Omental fat pad (tissue), 4 donors: ENCODE measurements around the gene TTC32. TPM values are rescaled to one million over a fixed set of nuclear protein-coding genes. Genes with fewer than 3 reads are reported as not detected.
"Not testable (repeated sequence)": the region's sequence is repeated elsewhere in the genome, so short reads cannot be mapped to it uniquely, and the experiment has no call there.

Experiments
- ATAC-seq: fragments of 150-250 bp; one replicate; pipeline ENCODE4 v1.9.1; 2016; ENCODE audit warnings: mild to moderate bottlenecking, moderate library complexity; ENCODE audit not compliant: low FRiP score
- DNase-seq: peaks from one replicate; pipeline ENCODE4 v3.0.0-alpha.2; 2019; ENCODE audit warnings: low spot score
- total RNA-seq, 4 donors: library from RNA; depleted of rRNA; stranded (reverse); fragments of >200 nt; gene quantifications; one replicate each; pipeline ENCODE4 v1.1.0, GENCODE V29; 2016
- TF ChIP-seq, protein P1 (sequence below), 3 donors: fragments of 450-650 bp; IDR thresholded peaks; one replicate each; pipeline ENCODE4 v1.5.1; 2016 to 2017; ENCODE audit warnings: antibody characterized with exemption in 3 of 3, mild to moderate bottlenecking in 3 of 3, moderate library complexity in 2 of 3

The TTC32 gene
- total RNA-seq, 4 donors from 2014 or later, result 6.0 to 18.1 (median 7.5) TPM

GRCh38 chr2:19898592-19899329, 3.0 kb downstream of the TTC32 start:
- TF ChIP-seq, protein P1, sequence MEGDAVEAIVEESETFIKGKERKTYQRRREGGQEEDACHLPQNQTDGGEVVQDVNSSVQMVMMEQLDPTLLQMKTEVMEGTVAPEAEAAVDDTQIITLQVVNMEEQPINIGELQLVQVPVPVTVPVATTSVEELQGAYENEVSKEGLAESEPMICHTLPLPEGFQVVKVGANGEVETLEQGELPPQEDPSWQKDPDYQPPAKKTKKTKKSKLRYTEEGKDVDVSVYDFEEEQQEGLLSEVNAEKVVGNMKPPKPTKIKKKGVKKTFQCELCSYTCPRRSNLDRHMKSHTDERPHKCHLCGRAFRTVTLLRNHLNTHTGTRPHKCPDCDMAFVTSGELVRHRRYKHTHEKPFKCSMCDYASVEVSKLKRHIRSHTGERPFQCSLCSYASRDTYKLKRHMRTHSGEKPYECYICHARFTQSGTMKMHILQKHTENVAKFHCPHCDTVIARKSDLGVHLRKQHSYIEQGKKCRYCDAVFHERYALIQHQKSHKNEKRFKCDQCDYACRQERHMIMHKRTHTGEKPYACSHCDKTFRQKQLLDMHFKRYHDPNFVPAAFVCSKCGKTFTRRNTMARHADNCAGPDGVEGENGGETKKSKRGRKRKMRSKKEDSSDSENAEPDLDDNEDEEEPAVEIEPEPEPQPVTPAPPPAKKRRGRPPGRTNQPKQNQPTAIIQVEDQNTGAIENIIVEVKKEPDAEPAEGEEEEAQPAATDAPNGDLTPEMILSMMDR (IDR thresholded peaks at IDR 0.05), result no peak
- no peak for ATAC-seq
- DNase-seq, result no peak

GRCh38 chr2:19897623-19898245, 4.0 kb downstream of the TTC32 start:
- no peak for ATAC-seq
- TF ChIP-seq, protein P1 (IDR thresholded peaks at IDR 0.05), result no peak
- no peak for DNase-seq

DNA sequence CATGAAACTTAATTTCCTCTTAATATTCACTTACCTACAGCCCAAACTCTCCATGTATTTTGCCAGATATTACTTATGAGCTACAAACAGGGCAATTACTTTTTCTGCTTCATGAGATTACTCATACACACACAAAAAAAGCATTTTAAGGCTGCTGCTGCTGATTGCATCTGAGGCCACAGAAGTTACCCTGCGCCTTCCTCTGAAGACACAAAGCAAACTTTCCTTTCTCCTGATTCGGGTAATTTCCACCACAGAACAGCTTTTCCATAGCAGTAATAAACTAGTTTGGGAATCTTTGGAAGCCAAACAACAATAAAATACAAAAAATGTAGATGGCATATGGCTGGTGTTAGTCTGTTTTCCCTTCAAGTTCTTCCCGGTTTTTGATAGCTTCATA, 6.2 kb downstream of the TTC32 start:
- no peak for ATAC-seq
- DNase-seq, result no peak
- TF ChIP-seq, protein P1 (IDR thresholded peaks at IDR 0.05), result no peak

DNA sequence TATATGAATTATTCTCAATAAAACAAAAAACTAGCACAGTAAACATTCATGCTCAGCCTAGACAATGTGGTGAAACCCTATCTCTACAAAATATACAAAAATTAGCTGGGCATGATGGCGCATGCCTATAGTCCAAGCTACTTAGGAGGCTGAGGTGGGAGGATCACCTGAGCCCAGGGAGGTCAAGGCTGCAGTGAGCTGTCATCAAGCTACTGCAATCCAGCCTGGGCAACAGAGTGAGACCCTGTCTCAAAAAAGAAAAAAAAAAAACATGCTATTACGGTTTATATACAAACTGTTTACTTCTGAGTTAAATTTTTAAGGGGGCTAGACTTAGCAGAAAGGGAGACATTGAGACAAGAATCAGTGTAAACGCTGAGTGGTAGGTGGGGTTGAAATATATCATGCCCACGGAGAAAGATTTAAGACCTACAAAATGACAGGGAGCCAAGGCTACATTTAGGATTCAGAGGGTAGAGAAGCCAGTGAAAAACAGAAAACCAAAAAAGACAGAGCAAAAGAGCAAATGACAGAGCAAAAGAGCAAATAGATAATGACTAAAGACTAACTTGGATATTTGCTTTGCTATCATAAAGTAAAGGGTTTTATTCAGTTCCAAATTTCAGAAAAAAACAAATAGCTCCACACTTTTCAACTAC, 7.5 kb downstream of the TTC32 start:
- DNase-seq, result no peak
- TF ChIP-seq, protein P1 (IDR thresholded peaks at IDR 0.05), result no peak
- ATAC-seq, result no peak

GRCh38 chr2:19893520-19894133, 8.2 kb downstream of the TTC32 start:
- DNase-seq (no peak), ATAC-seq (no peak)
- TF ChIP-seq, protein P1 (IDR thresholded peaks at IDR 0.05), result no peak

DNA sequence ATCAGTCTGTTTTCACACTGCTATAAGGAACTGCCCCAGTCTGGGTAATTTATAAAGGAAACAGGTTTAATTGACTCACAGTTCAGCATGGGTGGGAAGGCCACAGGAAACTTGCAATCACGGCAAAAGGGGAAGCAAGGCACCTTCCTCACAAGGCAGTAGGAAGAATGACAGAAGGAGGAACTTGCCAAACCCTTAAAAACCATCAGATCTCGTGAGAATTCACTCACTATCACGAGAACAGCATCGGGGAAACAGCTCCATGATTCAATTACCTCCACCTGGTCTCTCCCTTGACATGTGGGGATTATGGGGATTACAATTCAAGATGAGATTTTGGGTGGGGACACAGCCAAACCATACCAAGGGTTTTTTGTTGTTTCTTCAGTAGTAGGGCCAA, 9.8 kb downstream of the TTC32 start:
- DNase-seq, ATAC-seq: not testable (repeated sequence)

DNA sequence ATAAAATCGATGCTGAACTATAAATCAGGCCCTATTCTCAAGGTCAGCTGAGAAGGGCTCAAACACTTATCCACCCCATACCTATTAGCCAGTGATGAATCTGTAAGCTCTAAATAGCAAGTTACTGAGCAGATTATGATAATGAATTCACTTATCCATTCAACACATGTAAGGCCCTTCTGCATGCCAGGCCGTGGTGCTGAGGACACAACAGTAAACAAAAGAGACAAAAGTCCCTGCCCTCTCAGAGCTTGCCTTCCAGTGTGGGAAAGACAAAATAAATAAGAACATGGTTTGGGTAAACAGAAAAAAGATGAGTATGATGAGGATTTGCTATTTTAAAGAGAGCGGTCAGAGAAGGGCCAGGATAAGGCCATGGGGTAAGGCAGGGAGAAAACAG, 11.7 kb downstream of the TTC32 start:
- ATAC-seq (no peak), DNase-seq (no peak)
- TF ChIP-seq, protein P1 (IDR thresholded peaks at IDR 0.05), result no peak
